PC-9 (cell line): Measurements from ENCODE around the gene WTIP. TPM values are rescaled to one million over a fixed set of nuclear protein-coding genes. Genes with fewer than 3 reads are reported as not detected.

Experiments used
- BruUV-seq: library from RNA; stranded (reverse); fragments of 400-500 nt; replicated peaks from 2 replicates; lab custom pipeline; 2021; lab: Mats Ljungman, UMichigan
- CTCF ChIA-PET: fragments of 300-600 bp; sonication (Branson Sonifier 250); formaldehyde crosslinking; loops from one replicate; lab custom pipeline; 2022; ENCODE audit warnings: antibody characterized with exemption; lab: Charles Lee
- POLR2A ChIA-PET: fragments of 300-600 bp; sonication (Branson Sonifier 250); formaldehyde crosslinking; loops from one replicate; lab custom pipeline; 2022; ENCODE audit warnings: antibody characterized with exemption; ENCODE audit not compliant: unreplicated experiment; lab: Charles Lee
- DNase-seq, 2 experiments: peaks; one replicate each; pipeline versions ENCODE4 v3.0.0 to v3.0.0-alpha.2; 2015 to 2022; ENCODE audit warnings: mixed read lengths in 1 of 2
- H2AFZ ChIP-seq: fragments of 200-600 bp; sonication (generic); 2 replicates; pipeline ENCODE4 v1.8.1; 2017; ENCODE audit warnings: antibody characterized with exemption
- H3F3A ChIP-seq: fragments of 200-600 bp; sonication (generic); 2 replicates; pipeline ENCODE4 v1.8.1; 2017; ENCODE audit warnings: antibody characterized with exemption, mild to moderate bottlenecking, low read depth; ENCODE audit not compliant: insufficient read depth
- H3K27ac ChIP-seq: fragments of 200-600 bp; sonication (generic); 2 replicates; pipeline ENCODE4 v1.6.1; 2016; ENCODE audit warnings: mixed run types
- H3K27me3 ChIP-seq: fragments of 200-600 bp; sonication (generic); 2 replicates; pipeline ENCODE4 v1.6.1; 2016; ENCODE audit warnings: low read depth, mixed run types; ENCODE audit not compliant: insufficient read depth
- H3K36me3 ChIP-seq: fragments of 200-600 bp; sonication (generic); 2 replicates; pipeline ENCODE4 v1.6.1; 2016; ENCODE audit warnings: low read depth, mixed run types
- H3K4me1 ChIP-seq: fragments of 200-600 bp; sonication (generic); replicated peaks from 2 replicates; pipeline ENCODE4 v1.6.1; 2016; ENCODE audit warnings: mixed run types; ENCODE audit not compliant: insufficient read depth
- H3K4me2 ChIP-seq: fragments of 200-600 bp; sonication (generic); 2 replicates; pipeline ENCODE4 v1.6.1; 2017; ENCODE audit warnings: mixed run types
- H3K4me3 ChIP-seq: fragments of 200-600 bp; sonication (generic); 2 replicates; pipeline ENCODE4 v1.6.1; 2016; ENCODE audit warnings: mixed run types
- H3K79me2 ChIP-seq: fragments of 200-600 bp; sonication (generic); 2 replicates; pipeline ENCODE4 v1.6.1; 2017; ENCODE audit warnings: low read depth, mixed run types
- H3K9me2 ChIP-seq: fragments of 200-600 bp; sonication (generic); 2 replicates; pipeline ENCODE4 v1.8.1; 2017; ENCODE audit warnings: mild to moderate bottlenecking; ENCODE audit not compliant: insufficient read depth
- H3K9me3 ChIP-seq: fragments of 200-600 bp; sonication (generic); 2 replicates; pipeline ENCODE4 v1.8.1; 2016; ENCODE audit warnings: low read depth; ENCODE audit not compliant: insufficient read depth
- H4K20me1 ChIP-seq: fragments of 200-600 bp; sonication (generic); 2 replicates; pipeline ENCODE4 v1.8.1; 2017; ENCODE audit not compliant: insufficient read depth
- EZH2 ChIP-seq: fragments of 200-600 bp; sonication (generic); IDR thresholded peaks from 2 replicates; pipeline ENCODE4 v1.8.0; 2017; ENCODE audit warnings: antibody characterized with exemption, low read depth
- intact Hi-C: fragments of 100-400 bp; cut with micrococcal nuclease; formaldehyde crosslinking; loops from one replicate; pipeline ENCODE4 v1.10.0; 2022; ENCODE audit not compliant: unreplicated experiment
- total RNA-seq: library from RNA; stranded (reverse); gene quantifications from 2 replicates; pipeline ENCODE4 v1.2.3, GENCODE V29; 2021
- TF ChIP-seq, protein P1 (sequence below): fragments of 200-600 bp; sonication (generic); conservative IDR thresholded peaks from 2 replicates; pipeline ENCODE4 v1.6.1; 2017; ENCODE audit warnings: mixed run types, antibody characterized with exemption, mild to moderate bottlenecking, moderate library complexity

WTIP gene
- total RNA-seq, 1 experiment from 2014 or later, result 0.63 TPM

DNA sequence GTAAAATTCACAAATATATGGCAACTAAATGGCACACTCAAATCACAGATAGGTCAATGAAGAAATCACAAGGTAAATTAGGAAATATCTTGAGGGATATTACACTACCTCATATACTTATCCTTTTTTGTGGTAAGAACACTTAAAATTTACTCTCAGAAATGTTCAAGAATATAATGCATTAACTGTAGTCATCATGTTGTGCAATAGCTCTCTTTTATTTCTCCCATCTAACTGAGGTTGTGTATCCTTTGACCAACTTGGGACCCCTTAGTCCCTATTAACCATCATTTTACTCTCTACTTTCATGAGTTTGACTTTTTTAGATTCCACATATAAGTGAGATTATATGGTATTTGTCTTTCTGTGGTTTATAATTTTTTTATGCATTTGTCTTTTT lies 52.6 kb downstream of the WTIP start:
- H3K79me2 ChIP-seq, result no peaks in the 10 kb centered on the region
- H2AFZ ChIP-seq, result no peak overlapping the region
- H3K36me3 ChIP-seq, result no peaks in the 10 kb centered on the region
- H3K9me2 ChIP-seq, result no peaks in the 10 kb centered on the region
- H3K9me3 ChIP-seq, result no peaks in the 10 kb centered on the region
- no peak overlapping the region for H3K27ac ChIP-seq
- H3K4me1 ChIP-seq, result no peaks in the 10 kb centered on the region
- no peaks in the 10 kb centered on the region for H4K20me1 ChIP-seq
- CTCF ChIA-PET, result no interaction called here
- H3K27me3 ChIP-seq, result peaks cover 20% of the 10 kb centered on the region; the same call in 1 of the 2 replicates
- TF ChIP-seq, protein P1, sequence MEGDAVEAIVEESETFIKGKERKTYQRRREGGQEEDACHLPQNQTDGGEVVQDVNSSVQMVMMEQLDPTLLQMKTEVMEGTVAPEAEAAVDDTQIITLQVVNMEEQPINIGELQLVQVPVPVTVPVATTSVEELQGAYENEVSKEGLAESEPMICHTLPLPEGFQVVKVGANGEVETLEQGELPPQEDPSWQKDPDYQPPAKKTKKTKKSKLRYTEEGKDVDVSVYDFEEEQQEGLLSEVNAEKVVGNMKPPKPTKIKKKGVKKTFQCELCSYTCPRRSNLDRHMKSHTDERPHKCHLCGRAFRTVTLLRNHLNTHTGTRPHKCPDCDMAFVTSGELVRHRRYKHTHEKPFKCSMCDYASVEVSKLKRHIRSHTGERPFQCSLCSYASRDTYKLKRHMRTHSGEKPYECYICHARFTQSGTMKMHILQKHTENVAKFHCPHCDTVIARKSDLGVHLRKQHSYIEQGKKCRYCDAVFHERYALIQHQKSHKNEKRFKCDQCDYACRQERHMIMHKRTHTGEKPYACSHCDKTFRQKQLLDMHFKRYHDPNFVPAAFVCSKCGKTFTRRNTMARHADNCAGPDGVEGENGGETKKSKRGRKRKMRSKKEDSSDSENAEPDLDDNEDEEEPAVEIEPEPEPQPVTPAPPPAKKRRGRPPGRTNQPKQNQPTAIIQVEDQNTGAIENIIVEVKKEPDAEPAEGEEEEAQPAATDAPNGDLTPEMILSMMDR, result no peak
- TF ChIP-seq EZH2, result no peak
- POLR2A ChIA-PET, result no interaction called here
- H3K4me3 ChIP-seq, result no peak overlapping the region
- intact Hi-C loops, result no loop called here
- no TSS peak for BruUV-seq
- DNase-seq, result no peak
- H3K4me2 ChIP-seq, result no peak overlapping the region
- no peaks in the 10 kb centered on the region for H3F3A ChIP-seq

DNA sequence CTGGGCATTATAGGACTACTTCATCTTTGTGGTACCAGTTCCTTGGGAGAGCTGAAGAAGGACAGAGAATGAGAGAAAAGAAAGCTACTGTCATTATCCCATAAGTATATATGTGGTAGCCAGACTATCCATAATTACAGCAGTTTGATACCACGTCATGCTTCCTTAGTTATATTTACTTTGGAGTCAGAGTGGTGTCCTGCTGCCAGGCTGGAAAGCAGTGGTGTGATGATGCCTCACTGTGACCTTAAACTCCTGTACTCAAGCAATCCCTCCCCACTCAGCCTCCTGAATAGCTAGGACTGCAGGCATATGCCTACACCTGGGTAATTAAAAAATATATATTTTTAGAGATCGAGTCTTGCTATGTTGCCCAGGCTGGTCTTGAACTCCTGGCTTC lies 57.8 kb downstream of the WTIP start:
- Histone ChIP-seq H3K4me1 (no peaks in the 10 kb centered on the region), H3K4me3 (no peak overlapping the region), H3K36me3 (no peaks in the 10 kb centered on the region), H4K20me1 (no peaks in the 10 kb centered on the region), H2AFZ (no peak overlapping the region), H3F3A (no peaks in the 10 kb centered on the region), H3K79me2 (no peaks in the 10 kb centered on the region), H3K9me3 (peaks cover 12% of the 10 kb centered on the region; the same call in 1 of the 2 replicates), H3K27ac (no peak overlapping the region), H3K4me2 (no peak overlapping the region), H3K9me2 (no peaks in the 10 kb centered on the region), H3K27me3 (peaks cover 11% of the 10 kb centered on the region; the same call in 1 of the 2 replicates)
- ChIA-PET CTCF (no interaction called here), POLR2A (no interaction called here)
- DNase-seq, result no peak
- no peak for TF ChIP-seq EZH2
- TF ChIP-seq, protein P1, result no peak
- intact Hi-C loops, result no loop called here
- BruUV-seq, result no TSS peak

DNA sequence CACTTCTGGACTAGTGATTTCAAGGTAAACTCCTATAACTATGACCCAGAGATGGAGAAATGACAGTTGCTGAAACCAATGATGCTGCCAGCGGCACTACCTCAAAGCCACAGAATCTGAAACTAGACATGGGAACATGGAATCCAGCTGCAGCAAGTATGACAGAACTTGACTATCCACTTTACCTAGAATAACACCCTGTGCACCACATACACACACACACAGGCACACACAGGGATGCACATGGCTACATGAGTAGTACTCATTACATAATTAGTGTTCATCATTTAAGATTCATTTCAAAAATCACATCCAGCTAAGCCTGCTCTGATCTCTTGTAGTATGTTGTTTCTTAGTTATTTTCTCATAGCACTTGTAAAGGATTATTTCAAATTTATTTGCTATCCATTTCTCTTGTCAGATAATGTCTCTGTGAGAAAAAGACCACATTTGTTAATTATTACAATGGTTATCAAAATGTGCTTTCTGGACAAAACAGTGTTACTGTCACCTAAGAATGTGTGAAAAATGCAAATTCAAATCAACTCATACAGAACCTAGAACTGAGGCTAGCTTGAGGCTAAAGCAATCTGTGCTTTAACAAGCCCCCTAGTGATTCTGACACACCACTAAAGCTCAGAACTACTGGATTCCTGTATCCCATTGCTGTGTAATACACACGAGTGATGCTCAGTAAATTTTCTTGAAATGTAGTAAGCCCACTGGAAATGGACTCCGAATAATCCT lies 59.4 kb downstream of the WTIP start:
- Histone ChIP-seq H3K27ac (no peak overlapping the region), H3K79me2 (no peaks in the 10 kb centered on the region), H3F3A (no peaks in the 10 kb centered on the region), H4K20me1 (no peaks in the 10 kb centered on the region), H3K27me3 (peaks cover 11% of the 10 kb centered on the region; the same call in 1 of the 2 replicates), H3K36me3 (no peaks in the 10 kb centered on the region), H3K4me1 (no peaks in the 10 kb centered on the region), H2AFZ (no peak overlapping the region), H3K9me2 (no peaks in the 10 kb centered on the region), H3K4me3 (no peak overlapping the region), H3K9me3 (peaks cover 12% of the 10 kb centered on the region; the same call in 1 of the 2 replicates), H3K4me2 (no peak overlapping the region)
- intact Hi-C loops, result no loop called here
- BruUV-seq, result no TSS peak
- DNase-seq, result no peak
- ChIA-PET CTCF (no interaction called here), POLR2A (no interaction called here)
- TF ChIP-seq, protein P1, result no peak
- no peak for TF ChIP-seq EZH2
